ENCODE data around the gene SNX10. TPM values are rescaled to one million over a fixed set of nuclear protein-coding genes. Genes with fewer than 3 reads are reported as not detected.
A peak's percentile ranks its signal among the peaks of the same experiment; 100 is the strongest.

Gene SNX10
- total and polyA plus RNA-seq, 2 donors, result 3.7 to 7.1 TPM

GRCh38 chr7:26374647-26375373, 83.1 kb downstream of the SNX10 start:
- DNase-seq (ENCODE audit: extremely low spot score), result no peak
- Histone ChIP-seq H3K4me3 (ENCODE audit: low read depth, low read length) (no peak overlapping the region), H3K27ac (ENCODE audit: low read depth) (no peak overlapping the region), H3K4me1 (ENCODE audit: insufficient read depth) (peaks cover 2% of the 10 kb centered on the region), H3K36me3 (ENCODE audit: insufficient read depth) (no peaks in the 10 kb centered on the region)
- 81% methylated on average over 6 of the region's 6 CpGs for WGBS

GRCh38 chr7:26375726-26376174, 84.1 kb downstream of the SNX10 start:
- Histone ChIP-seq H3K27ac (ENCODE audit: low read depth) (no peak overlapping the region), H3K4me3 (ENCODE audit: low read depth, low read length) (peak overlapping the region; percentile 39), H3K36me3 (ENCODE audit: insufficient read depth) (no peaks in the 10 kb centered on the region), H3K4me1 (ENCODE audit: insufficient read depth) (peaks cover 2% of the 10 kb centered on the region)
- DNase-seq (ENCODE audit: extremely low spot score), result no peak
- WGBS, result 16% methylated on average over 14 of the region's 14 CpGs

GRCh38 chr7:26376175-26376917, 84.7 kb downstream of the SNX10 start:
- Histone ChIP-seq H3K27ac (ENCODE audit: low read depth) (no peak overlapping the region), H3K36me3 (ENCODE audit: insufficient read depth) (no peaks in the 10 kb centered on the region), H3K4me3 (ENCODE audit: low read depth, low read length) (peak overlapping the region; percentile 39), H3K4me1 (ENCODE audit: insufficient read depth) (peaks cover 2% of the 10 kb centered on the region)
- no peak for DNase-seq (ENCODE audit: extremely low spot score)
- 2% methylated on average over 88 of the region's 88 CpGs for WGBS

- H3K4me1 ChIP-seq (ENCODE audit: insufficient read depth), result peaks cover 2% of the 10 kb centered on the region
- WGBS, result 76% methylated on average over 7 of the region's 7 CpGs
- H3K36me3 ChIP-seq (ENCODE audit: insufficient read depth), result no peaks in the 10 kb centered on the region
- no peak for DNase-seq (ENCODE audit: extremely low spot score)
- H3K27ac ChIP-seq (ENCODE audit: low read depth), result no peak overlapping the region
- H3K4me3 ChIP-seq (ENCODE audit: low read depth, low read length), result no peak overlapping the region
Measured at GRCh38 chr7:26378016-26378415, 86.4 kb downstream of the SNX10 start.

GRCh38 chr7:26379711-26380110, 88.0 kb downstream of the SNX10 start:
- Histone ChIP-seq H3K4me3 (ENCODE audit: low read depth, low read length) (no peak overlapping the region), H3K36me3 (ENCODE audit: insufficient read depth) (no peaks in the 10 kb centered on the region), H3K27ac (ENCODE audit: low read depth) (no peak overlapping the region), H3K4me1 (ENCODE audit: insufficient read depth) (peaks cover 2% of the 10 kb centered on the region)
- no peak for DNase-seq (ENCODE audit: extremely low spot score)
- WGBS, result 27% methylated on average over 3 of the region's 3 CpGs

- 66% methylated on average over 10 of the region's 10 CpGs for WGBS
Measured at GRCh38 chr7:26381476-26382353, 90.1 kb downstream of the SNX10 start.

GRCh38 chr7:26385240-26385639, 93.6 kb downstream of the SNX10 start:
- DNase-seq (ENCODE audit: extremely low spot score), result no peak
- no peaks in the 10 kb centered on the region for H3K36me3 ChIP-seq (ENCODE audit: insufficient read depth)
- no peaks in the 10 kb centered on the region for H3K4me1 ChIP-seq (ENCODE audit: insufficient read depth)
- H3K27ac ChIP-seq (ENCODE audit: low read depth), result no peak overlapping the region
- no peak overlapping the region for H3K4me3 ChIP-seq (ENCODE audit: low read depth, low read length)

More at GRCh38 chr7:26381476-26382353, 90.1 kb downstream of the SNX10 start:
- no peak overlapping the region for H3K4me3 ChIP-seq (ENCODE audit: low read depth, low read length)
- no peaks in the 10 kb centered on the region for H3K4me1 ChIP-seq (ENCODE audit: insufficient read depth)
- H3K27ac ChIP-seq (ENCODE audit: low read depth), result no peak overlapping the region
- DNase-seq (ENCODE audit: extremely low spot score), result no peak
- H3K36me3 ChIP-seq (ENCODE audit: insufficient read depth), result no peaks in the 10 kb centered on the region

GRCh38 chr7:26387731-26388130, 96.1 kb downstream of the SNX10 start:
- DNase-seq (ENCODE audit: extremely low spot score), result no peak
- WGBS, result 46% methylated on average over 2 of the region's 2 CpGs
- H3K27ac ChIP-seq (ENCODE audit: low read depth), result no peak overlapping the region
- H3K36me3 ChIP-seq (ENCODE audit: insufficient read depth), result no peaks in the 10 kb centered on the region
- H3K4me3 ChIP-seq (ENCODE audit: low read depth, low read length), result no peak overlapping the region
- H3K4me1 ChIP-seq (ENCODE audit: insufficient read depth), result no peaks in the 10 kb centered on the region

GRCh38 chr7:26388256-26388655, 96.6 kb downstream of the SNX10 start:
- DNase-seq (ENCODE audit: extremely low spot score), result no peak
- Histone ChIP-seq H3K4me1 (ENCODE audit: insufficient read depth) (no peaks in the 10 kb centered on the region), H3K27ac (ENCODE audit: low read depth) (no peak overlapping the region), H3K4me3 (ENCODE audit: low read depth, low read length) (no peak overlapping the region), H3K36me3 (ENCODE audit: insufficient read depth) (no peaks in the 10 kb centered on the region)
- WGBS, result 76% methylated on average over 4 of the region's 4 CpGs

- no peak overlapping the region for H3K27ac ChIP-seq (ENCODE audit: low read depth)
- no peaks in the 10 kb centered on the region for H3K4me1 ChIP-seq (ENCODE audit: insufficient read depth)
- H3K4me3 ChIP-seq (ENCODE audit: low read depth, low read length), result no peak overlapping the region
- no peaks in the 10 kb centered on the region for H3K36me3 ChIP-seq (ENCODE audit: insufficient read depth)
- no peak for DNase-seq (ENCODE audit: extremely low spot score)
- WGBS, result 62% methylated on average over 2 of the region's 2 CpGs
Measured at GRCh38 chr7:26390016-26390415, 98.4 kb downstream of the SNX10 start.

- no peaks in the 10 kb centered on the region for H3K4me1 ChIP-seq (ENCODE audit: insufficient read depth)
- no peaks in the 10 kb centered on the region for H3K36me3 ChIP-seq (ENCODE audit: insufficient read depth)
- H3K27ac ChIP-seq (ENCODE audit: low read depth), result no peak overlapping the region
- DNase-seq (ENCODE audit: extremely low spot score), result no peak
- H3K4me3 ChIP-seq (ENCODE audit: low read depth, low read length), result no peak overlapping the region
- WGBS, result 96% methylated on average over 3 of the region's 3 CpGs
Measured at GRCh38 chr7:26393818-26394217, 102.2 kb downstream of the SNX10 start.

GRCh38 chr7:26397332-26397731, 105.7 kb downstream of the SNX10 start:
- no peak for DNase-seq (ENCODE audit: extremely low spot score)
- 36% methylated on average over 7 of the region's 7 CpGs for WGBS
- H3K27ac ChIP-seq (ENCODE audit: low read depth), result no peak overlapping the region
- no peaks in the 10 kb centered on the region for H3K4me1 ChIP-seq (ENCODE audit: insufficient read depth)
- H3K36me3 ChIP-seq (ENCODE audit: insufficient read depth), result no peaks in the 10 kb centered on the region
- H3K4me3 ChIP-seq (ENCODE audit: low read depth, low read length), result no peak overlapping the region

- Histone ChIP-seq H3K27ac (ENCODE audit: low read depth) (peak overlapping the region; percentile 26), H3K36me3 (ENCODE audit: insufficient read depth) (no peaks in the 10 kb centered on the region), H3K4me1 (ENCODE audit: insufficient read depth) (no peaks in the 10 kb centered on the region), H3K4me3 (ENCODE audit: low read depth, low read length) (peak overlapping the region; percentile 43)
- 3% methylated on average over 38 of the region's 38 CpGs for WGBS
- DNase-seq (ENCODE audit: extremely low spot score), result peak; percentile 21
Measured at GRCh38 chr7:26397796-26398426, 106.2 kb downstream of the SNX10 start.
